ENCODE data around the gene CFAP119.

The CFAP119 gene

DNA sequence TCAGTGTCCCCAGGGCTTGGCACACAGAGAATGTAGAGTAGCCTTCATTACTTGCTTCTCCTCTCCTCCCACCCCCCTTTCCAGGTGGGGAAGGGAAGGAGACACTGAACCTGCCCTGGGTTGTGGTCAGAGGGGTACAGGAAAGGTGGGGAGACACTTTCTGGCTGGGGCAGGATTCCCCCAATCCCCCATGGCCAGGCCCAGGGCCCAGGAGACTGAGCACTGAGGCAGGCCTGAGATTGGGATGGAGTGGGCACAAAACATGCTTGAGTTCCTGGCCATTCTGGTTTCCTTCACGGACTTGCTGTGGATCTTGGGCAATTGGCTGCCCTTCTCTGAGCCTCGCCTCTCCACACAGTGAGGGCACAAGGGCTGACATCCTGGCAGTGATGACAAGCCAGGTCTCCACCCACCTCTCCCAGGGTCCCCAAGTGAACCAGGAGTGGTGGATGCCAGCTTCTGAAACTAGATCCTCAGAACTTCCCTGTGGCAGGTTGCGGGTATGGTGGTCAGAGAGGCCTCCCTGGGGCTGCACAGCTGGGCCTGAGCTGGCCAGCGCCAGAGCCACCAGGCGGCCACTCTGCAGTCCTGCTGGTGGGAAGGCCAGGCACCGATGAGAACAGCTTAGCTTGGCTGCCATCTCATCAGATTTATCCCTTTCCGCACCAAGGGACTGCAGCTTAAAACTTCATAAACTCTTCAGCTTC lies 15.9 kb upstream of the CFAP119 start:
- Mint-ChIP-seq H3K4me3 (peak overlapping the region; percentile 94), H3K27me3 (ENCODE audit: low read depth, poor library complexity) (peaks cover 3% of the 10 kb centered on the region), H3K27ac (peak overlapping the region; percentile 100), H3K36me3 (ENCODE audit: low read depth) (peaks cover 28% of the 10 kb centered on the region), H3K9me3 (no peaks in the 10 kb centered on the region), H3K4me1 (peaks cover 60% of the 10 kb centered on the region)
- TF ChIP-seq, protein P1, sequence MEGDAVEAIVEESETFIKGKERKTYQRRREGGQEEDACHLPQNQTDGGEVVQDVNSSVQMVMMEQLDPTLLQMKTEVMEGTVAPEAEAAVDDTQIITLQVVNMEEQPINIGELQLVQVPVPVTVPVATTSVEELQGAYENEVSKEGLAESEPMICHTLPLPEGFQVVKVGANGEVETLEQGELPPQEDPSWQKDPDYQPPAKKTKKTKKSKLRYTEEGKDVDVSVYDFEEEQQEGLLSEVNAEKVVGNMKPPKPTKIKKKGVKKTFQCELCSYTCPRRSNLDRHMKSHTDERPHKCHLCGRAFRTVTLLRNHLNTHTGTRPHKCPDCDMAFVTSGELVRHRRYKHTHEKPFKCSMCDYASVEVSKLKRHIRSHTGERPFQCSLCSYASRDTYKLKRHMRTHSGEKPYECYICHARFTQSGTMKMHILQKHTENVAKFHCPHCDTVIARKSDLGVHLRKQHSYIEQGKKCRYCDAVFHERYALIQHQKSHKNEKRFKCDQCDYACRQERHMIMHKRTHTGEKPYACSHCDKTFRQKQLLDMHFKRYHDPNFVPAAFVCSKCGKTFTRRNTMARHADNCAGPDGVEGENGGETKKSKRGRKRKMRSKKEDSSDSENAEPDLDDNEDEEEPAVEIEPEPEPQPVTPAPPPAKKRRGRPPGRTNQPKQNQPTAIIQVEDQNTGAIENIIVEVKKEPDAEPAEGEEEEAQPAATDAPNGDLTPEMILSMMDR (IDR thresholded peaks at IDR 0.05): no peak
- peak; percentile 25 for DNase-seq

DNA sequence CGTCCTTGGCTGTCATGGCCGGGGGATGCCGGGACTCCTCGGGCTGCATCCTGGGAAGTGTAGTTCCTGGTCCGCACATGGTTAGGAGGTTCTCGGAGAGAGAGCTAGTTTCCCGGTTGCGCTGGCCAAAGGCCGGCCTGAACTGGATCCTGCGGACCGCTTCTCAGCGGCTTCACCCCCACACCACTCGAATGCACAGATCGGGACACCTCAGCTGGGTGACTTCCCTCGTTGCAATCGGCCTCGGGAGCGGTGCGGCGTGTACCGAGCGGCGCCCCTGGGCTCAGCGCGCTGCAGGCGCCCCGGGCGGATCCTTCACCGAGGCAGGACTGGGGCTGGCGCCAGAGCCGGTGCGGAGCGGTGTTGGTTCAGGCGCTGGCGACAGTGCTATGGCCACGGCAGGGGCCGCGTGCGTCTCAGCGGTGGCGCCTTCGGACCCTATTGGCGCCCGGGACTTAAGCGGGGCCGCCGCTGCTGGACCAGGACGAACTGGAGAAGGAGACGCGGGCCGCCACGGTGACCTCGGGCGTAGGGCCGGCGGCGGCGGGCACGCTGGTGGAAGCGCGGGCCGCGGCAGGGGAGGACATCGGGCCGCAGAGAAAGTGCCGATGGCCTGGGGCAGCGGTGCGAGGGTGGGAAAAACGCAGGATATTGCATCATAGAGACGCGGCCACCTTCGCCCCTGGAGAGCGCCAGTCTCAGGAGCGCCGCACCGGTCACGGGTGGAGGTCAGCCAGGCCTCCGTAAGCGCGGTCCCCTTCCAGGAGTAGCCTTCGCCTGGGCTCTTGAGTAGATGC lies 13.7 kb upstream of the CFAP119 start:
- TF ChIP-seq, protein P1 (IDR thresholded peaks at IDR 0.05): no peak
- peak overlapping the region; percentile 94 for H3K4me3 Mint-ChIP-seq

DNA sequence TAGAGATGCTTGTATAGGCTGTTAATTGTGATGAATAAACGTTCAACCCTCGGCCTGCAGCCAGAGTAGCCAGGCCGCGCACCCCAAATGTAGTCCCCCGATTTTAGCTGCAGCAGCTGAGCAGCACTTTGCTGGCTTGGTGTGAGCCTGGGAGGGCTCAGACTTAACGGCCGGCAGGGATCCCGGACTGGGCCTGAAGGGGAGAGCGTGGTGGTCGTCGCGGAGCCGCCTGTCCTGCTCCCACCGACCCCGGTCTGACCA lies 13.2 kb upstream of the CFAP119 start:
- TF ChIP-seq, protein P1 (IDR thresholded peaks at IDR 0.05): no peak
- peaks cover 50% of the 10 kb centered on the region for H3K4me1 Mint-ChIP-seq
- H3K27me3 Mint-ChIP-seq (ENCODE audit: low read depth, poor library complexity): peaks cover 6% of the 10 kb centered on the region
- peaks cover 35% of the 10 kb centered on the region for H3K36me3 Mint-ChIP-seq (ENCODE audit: low read depth)
- peak overlapping the region; percentile 94 for H3K4me3 Mint-ChIP-seq
- peak overlapping the region; percentile 98 for H3K27ac Mint-ChIP-seq
- H3K9me3 Mint-ChIP-seq: no peaks in the 10 kb centered on the region
- no peak for DNase-seq

More for the DNA sequence above, 13.7 kb upstream of the CFAP119 start:
- Mint-ChIP-seq H3K9me3 (no peaks in the 10 kb centered on the region), H3K36me3 (ENCODE audit: low read depth) (peaks cover 32% of the 10 kb centered on the region), H3K27me3 (ENCODE audit: low read depth, poor library complexity) (peaks cover 6% of the 10 kb centered on the region), H3K4me1 (peaks cover 53% of the 10 kb centered on the region), H3K27ac (peak overlapping the region; percentile 98)
- peak; percentile 82 for DNase-seq

DNA sequence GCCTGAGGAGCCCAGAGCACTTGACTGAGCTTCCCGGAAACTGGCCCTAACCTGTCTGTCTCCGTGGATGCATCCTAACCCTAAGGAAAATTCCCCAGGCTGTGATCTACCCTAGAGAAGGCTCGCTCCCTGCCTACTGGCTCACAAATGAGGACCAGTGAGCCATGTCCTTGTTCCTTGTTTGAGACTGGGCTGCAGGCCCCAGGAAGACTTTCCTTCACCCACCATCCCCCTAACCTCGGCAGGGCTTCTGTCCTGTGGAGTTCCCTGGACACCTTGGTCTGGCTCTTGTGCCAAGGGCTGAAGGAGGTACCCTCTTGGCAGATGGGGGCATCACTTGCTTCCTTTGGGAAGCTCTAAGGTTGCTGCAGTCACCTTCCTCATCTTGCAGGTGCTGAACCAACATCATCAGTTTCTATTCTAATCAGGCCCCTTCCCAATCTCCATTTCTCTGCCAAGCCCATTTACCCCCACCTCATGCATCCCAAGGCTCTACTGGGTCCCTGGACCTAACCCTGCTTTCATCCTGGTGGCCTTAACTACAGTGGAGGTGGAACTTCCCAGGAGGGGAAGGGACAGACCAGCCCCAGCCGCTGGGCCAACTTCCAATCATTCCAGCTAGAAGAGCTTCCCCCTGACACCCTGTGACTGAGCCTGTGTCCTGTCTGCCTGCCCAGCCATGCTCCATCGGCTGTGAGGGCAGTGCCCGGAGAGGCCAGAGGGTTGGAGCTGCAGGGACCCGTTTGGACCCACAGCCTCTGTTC lies 12.7 kb upstream of the CFAP119 start:
- H3K27ac Mint-ChIP-seq: peak overlapping the region; percentile 98
- peak overlapping the region; percentile 94 for H3K4me3 Mint-ChIP-seq
- H3K27me3 Mint-ChIP-seq (ENCODE audit: low read depth, poor library complexity): peaks cover 6% of the 10 kb centered on the region
- peaks cover 35% of the 10 kb centered on the region for H3K36me3 Mint-ChIP-seq (ENCODE audit: low read depth)
- peaks cover 45% of the 10 kb centered on the region for H3K4me1 Mint-ChIP-seq
- TF ChIP-seq, protein P1 (IDR thresholded peaks at IDR 0.05): no peak
- H3K9me3 Mint-ChIP-seq: no peaks in the 10 kb centered on the region
- no peak for DNase-seq

DNA sequence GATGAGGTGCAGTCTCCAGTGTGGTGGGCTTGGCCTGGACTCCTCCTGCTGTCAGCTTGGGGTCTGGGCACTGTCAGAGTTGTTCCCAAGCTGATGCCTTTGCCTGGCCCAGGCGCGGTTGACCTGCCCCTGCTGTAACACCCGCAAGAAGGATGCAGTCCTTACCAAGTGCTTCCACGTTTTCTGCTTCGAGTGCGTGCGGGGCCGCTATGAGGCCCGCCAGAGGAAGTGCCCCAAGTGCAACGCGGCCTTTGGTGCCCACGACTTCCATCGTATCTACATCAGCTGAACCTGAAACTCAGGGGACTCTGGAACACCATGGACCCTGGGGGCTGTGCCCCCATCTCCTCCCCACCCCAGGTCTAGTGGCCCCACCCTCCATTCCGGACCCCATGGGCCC lies 12.0 kb upstream of the CFAP119 start:
- Mint-ChIP-seq H3K9me3 (no peaks in the 10 kb centered on the region), H3K4me1 (peaks cover 37% of the 10 kb centered on the region), H3K27ac (no peak overlapping the region), H3K36me3 (ENCODE audit: low read depth) (peaks cover 40% of the 10 kb centered on the region), H3K27me3 (ENCODE audit: low read depth, poor library complexity) (peaks cover 5% of the 10 kb centered on the region), H3K4me3 (no peak overlapping the region)
- no peak for DNase-seq
- TF ChIP-seq, protein P1 (IDR thresholded peaks at IDR 0.05): no peak

Measured in nephron progenitor cell (in vitro differentiated cells).